Melanocyte of skin (primary cell): ENCODE data around the gene GLIS1. TPM values are rescaled to one million over a fixed set of nuclear protein-coding genes. Genes with fewer than 3 reads are reported as not detected.

Experiments
- small RNA-seq, 2 donors: library from RNA; depleted of rRNA; stranded (forward); fragments of <200 nt; gene quantifications; one replicate each; pipeline ENCODE3, GENCODE V24; 2012
- total RNA-seq, 2 donors: library from RNA; depleted of rRNA; stranded (reverse); fragments of >200 nt; gene quantifications; 2 replicates each; pipeline ENCODE4 v1.2.3, GENCODE V29; 2012

Gene GLIS1
- under 1 TPM; under 0.01 to 0.33 TPM for total RNA-seq

DNA sequence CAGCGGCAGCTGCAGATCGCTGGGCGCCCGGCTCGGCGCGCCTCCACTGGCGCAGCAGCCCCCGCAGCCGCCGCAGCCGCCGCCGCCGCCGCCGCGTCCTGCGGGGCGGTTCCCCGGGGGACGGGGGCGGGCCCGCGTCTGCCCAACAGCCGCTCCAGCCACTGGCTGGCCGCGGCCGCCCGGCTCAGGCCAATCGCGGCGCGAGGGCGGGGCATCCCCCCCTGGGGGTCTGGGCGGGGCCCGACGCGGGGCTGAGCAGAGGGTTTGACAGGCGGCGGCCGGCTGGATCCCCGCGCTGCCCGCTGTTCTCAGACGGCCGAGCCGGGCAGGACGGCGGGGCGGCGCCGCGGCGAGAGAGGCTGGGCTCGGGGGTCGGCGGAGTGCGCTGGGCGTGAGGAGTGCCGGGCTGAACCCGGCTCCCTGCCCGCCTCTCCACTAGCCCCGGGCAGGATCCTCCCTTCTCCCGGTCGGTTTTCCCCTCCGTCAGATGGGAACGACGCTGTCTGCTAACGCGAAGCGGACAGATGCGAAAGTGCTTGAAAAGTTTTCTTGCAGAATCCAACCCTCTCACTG is at the start of gene GLIS1:
TSS of gene GLIS1 (minus strand) at position 56 of the 573 bp plus-strand sequence. CDS start 1,100 bp downstream, outside the sequence.

DNA sequence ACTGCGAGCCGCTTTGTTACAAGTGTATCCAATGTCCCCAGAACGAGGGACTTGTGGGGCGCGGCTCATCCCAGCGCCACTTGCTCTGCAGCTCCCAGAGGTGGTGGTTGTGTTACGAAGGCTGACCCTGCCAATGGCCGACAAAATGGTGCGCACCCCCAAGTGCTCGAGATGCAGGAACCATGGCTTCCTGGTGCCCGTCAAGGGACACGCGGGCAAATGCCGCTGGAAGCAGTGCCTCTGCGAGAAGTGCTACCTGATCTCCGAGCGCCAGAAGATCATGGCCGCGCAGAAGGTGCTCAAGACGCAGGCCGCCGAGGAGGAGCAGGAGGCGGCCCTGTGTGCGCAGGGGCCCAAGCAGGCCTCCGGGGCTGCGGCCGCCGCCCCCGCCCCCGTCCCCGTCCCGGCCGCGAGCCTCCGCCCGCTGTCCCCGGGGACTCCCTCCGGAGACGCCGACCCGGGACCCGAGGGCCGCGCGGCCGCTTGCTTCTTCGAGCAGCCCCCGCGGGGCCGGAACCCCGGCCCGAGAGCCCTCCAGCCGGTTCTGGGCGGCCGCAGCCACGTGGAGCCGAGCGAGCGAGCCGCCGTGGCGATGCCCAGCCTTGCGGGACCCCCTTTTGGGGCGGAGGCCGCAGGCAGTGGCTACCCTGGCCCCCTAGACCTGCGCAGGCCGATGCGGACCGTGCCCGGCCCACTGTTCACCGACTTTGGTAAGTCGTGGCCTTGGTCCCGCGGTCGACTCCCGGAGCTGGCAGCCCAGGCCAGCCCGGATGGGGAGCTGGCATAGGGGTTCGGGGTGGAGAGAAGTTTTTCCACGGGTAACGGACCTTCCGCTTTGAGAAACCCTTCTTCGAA is 279.4 kb downstream of the GLIS1 start, which contains the start of gene DMRTB1:
TSS of gene DMRTB1 (plus strand) at position 79 of the 855 bp plus-strand sequence. CDS start at position 134, 55 bp downstream.

Small RNA genes lying within 50 kb of the gene (small RNA-seq; reads per million reads assigned to genes)
- gene RF00418 (0.17 to 0.35 reads per million in 2 donors), gene RNU7-95P (0 reads per million in 2 donors)

Other genes with a start within 250 kb of the GLIS1 start
- gene NDC1, start 99.1 kb upstream of the GLIS1 start, total RNA-seq, result 10 to 100 TPM; 15.1 to 48.0 TPM
- gene YIPF1, start 150.6 kb upstream of the GLIS1 start, total RNA-seq, result 10 to 100 TPM; 31.3 to 32.6 TPM
- gene DIO1, start 155.0 kb upstream of the GLIS1 start, total RNA-seq, result under 1 TPM in 1 of 2 donors, not detected in 1; under 0.01 TPM
- gene IFT25, start 206.5 kb upstream of the GLIS1 start, total RNA-seq, result 10 to 100 TPM; 28.9 to 44.6 TPM
- gene LRRC42, start 207.2 kb upstream of the GLIS1 start, total RNA-seq, result 10 to 100 TPM; 21.7 to 32.0 TPM